ENCODE results near the gene PRKAG2. TPM values are rescaled to one million over a fixed set of nuclear protein-coding genes. Genes with fewer than 3 reads are reported as not detected.
A peak's percentile ranks its signal among the peaks of the same experiment; 100 is the strongest.

Gene PRKAG2
- total and polyA plus RNA-seq, 9 donors: 9.3 to 37.7 (median 22.6) TPM

DNA sequence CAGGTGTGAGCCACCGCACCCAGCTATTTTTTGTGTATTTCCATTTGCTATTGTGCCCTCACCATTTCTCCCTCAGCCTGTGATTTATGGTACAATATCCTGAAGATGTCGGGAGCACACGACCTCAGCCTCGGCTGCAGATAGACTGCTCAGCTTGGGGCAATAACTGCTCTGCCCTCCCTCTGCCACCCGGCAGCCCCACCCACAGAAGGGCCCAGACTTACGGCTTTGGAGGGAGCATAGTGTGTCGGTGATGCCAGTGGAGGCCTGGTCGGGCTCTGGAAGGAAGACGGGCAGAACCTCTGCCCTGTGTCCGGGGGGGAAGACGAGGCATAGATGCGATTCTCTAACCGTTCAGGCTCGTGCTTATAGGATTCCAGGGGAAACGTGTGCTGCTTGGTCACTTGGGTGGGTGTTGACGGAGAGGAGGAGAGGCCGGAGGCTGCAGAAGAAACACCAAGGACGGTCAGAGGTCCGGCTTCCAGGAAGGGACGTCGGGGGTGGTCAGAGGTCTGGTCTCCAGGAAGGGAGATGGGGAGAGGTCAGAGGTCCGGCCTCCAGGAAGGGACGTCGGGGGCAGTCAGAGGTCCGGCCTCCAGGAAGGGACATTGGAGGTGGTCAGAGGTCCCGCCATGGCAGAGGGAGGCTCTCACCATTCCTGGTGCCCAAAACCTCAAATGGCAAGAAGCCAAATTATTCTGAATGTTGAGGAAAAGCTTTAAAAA is 201.6 kb downstream of the PRKAG2 start:
- Histone ChIP-seq H3K4me3 (no peak overlapping the region), H3K27ac (no peak overlapping the region), H3K36me3 (no peaks in the 10 kb centered on the region), H3K4me1 (ENCODE audit: insufficient read depth) (peaks cover 14% of the 10 kb centered on the region), H3K27me3 (no peaks in the 10 kb centered on the region), H3K9me3 (no peaks in the 10 kb centered on the region)
- DNase-seq: peak in 1 of 5 donors; percentile 19
- WGBS, 3 donors: 91 to 95% (median 94%) methylated on average over 26 of the region's 26 CpGs
- intact Hi-C loops (cut with DNase I): no loop called here
- no peak for TF ChIP-seq POLR2A (IDR thresholded peaks at IDR 0.05)
- no peak for TF ChIP-seq CTCF (IDR thresholded peaks at IDR 0.05)
- no peak for TF ChIP-seq EP300 (IDR thresholded peaks at IDR 0.05)

- H3K9me3 ChIP-seq: no peaks in the 10 kb centered on the region
- H3K4me1 ChIP-seq (ENCODE audit: insufficient read depth): peaks cover 14% of the 10 kb centered on the region
- no peak overlapping the region for H3K4me3 ChIP-seq
- no peak overlapping the region for H3K27ac ChIP-seq
- TF ChIP-seq EP300 (IDR thresholded peaks at IDR 0.05) (no peak), CTCF (IDR thresholded peaks at IDR 0.05) (no peak), POLR2A (IDR thresholded peaks at IDR 0.05) (no peak)
- WGBS, 3 donors: 96 to 99% (median 97%) methylated on average over 10 of the region's 10 CpGs
- no peaks in the 10 kb centered on the region for H3K36me3 ChIP-seq
- no peak for DNase-seq
- intact Hi-C loops (cut with DNase I): no loop called here
- H3K27me3 ChIP-seq: no peaks in the 10 kb centered on the region
Measured at GRCh38 chr7:151674161-151674920, 202.6 kb downstream of the PRKAG2 start.

- no peak for DNase-seq
- WGBS, 3 donors: 72 to 82% (median 77%) methylated on average over 9 of the region's 9 CpGs
- H3K27ac ChIP-seq: peak overlapping the region in 1 of 2 donors; percentile 54
- no peaks in the 10 kb centered on the region for H3K36me3 ChIP-seq
- H3K27me3 ChIP-seq: no peaks in the 10 kb centered on the region
- peaks cover 12% of the 10 kb centered on the region for H3K4me1 ChIP-seq (ENCODE audit: insufficient read depth)
- intact Hi-C loops (cut with DNase I): no loop called here
- no peaks in the 10 kb centered on the region for H3K9me3 ChIP-seq
- TF ChIP-seq EP300 (IDR thresholded peaks at IDR 0.05): no peak
- no peak for TF ChIP-seq POLR2A (IDR thresholded peaks at IDR 0.05)
- no peak for TF ChIP-seq CTCF (IDR thresholded peaks at IDR 0.05)
- no peak overlapping the region for H3K4me3 ChIP-seq
Measured at GRCh38 chr7:151673216-151673615, 203.7 kb downstream of the PRKAG2 start.

GRCh38 chr7:151672716-151673115 is 204.2 kb downstream of the PRKAG2 start:
- no peak for TF ChIP-seq EP300 (IDR thresholded peaks at IDR 0.05)
- TF ChIP-seq POLR2A (IDR thresholded peaks at IDR 0.05): no peak
- no peak for TF ChIP-seq CTCF (IDR thresholded peaks at IDR 0.05)
- peak in 2 of 5 donors; percentile 64 to 70 for DNase-seq
- intact Hi-C loops (cut with DNase I): no loop called here
- Histone ChIP-seq H3K9me3 (no peaks in the 10 kb centered on the region), H3K27ac (peak overlapping the region in 1 of 2 donors; percentile 54), H3K36me3 (no peaks in the 10 kb centered on the region), H3K27me3 (no peaks in the 10 kb centered on the region), H3K4me1 (ENCODE audit: insufficient read depth) (peaks cover 12% of the 10 kb centered on the region), H3K4me3 (no peak overlapping the region)
- 5 to 33% (median 19%) methylated on average over 9 of the region's 9 CpGs for WGBS, 3 donors
